Activated CD8-positive, alpha-beta T cell treated with anti-CD3 and anti-CD28 coated beads for 36 hours (primary cell): Measurements from ENCODE around the gene PRSS36. TPM values are rescaled to one million over a fixed set of nuclear protein-coding genes. Genes with fewer than 3 reads are reported as not detected.

Experiments
- ATAC-seq: fragments of 200-7000 bp; cut with Tn5 transposase; one replicate; pipeline ENCODE4 v1.10.0; 2021; ENCODE audit warnings: mild to moderate bottlenecking, moderate library complexity
- CTCF ChIA-PET: fragments of 350-600 bp; sonication (Branson Sonifier 250); formaldehyde crosslinking; loops from one replicate; lab custom pipeline; 2021; ENCODE audit warnings: antibody characterized with exemption; lab: Charles Lee
- POLR2A ChIA-PET: fragments of 350-600 bp; sonication (Branson Sonifier 250); formaldehyde crosslinking; loops from one replicate; lab custom pipeline; 2021; ENCODE audit warnings: antibody characterized with exemption; lab: Charles Lee
- DNase-seq: peaks from one replicate; pipeline ENCODE4 v3.0.0-alpha.2; 2020
- H3K27ac Mint-ChIP-seq: one replicate; pipeline ENCODE4 v1.8.0; 2021; ENCODE audit warnings: mild to moderate bottlenecking, mixed read lengths
- H3K27me3 Mint-ChIP-seq: one replicate; pipeline ENCODE4 v1.8.0; 2021; ENCODE audit warnings: mixed read lengths
- H3K36me3 Mint-ChIP-seq: one replicate; pipeline ENCODE4 v1.8.0; 2021; ENCODE audit warnings: low read depth, mixed read lengths
- H3K4me1 Mint-ChIP-seq: one replicate; pipeline ENCODE4 v1.8.0; 2021; ENCODE audit warnings: low read depth, mixed read lengths
- H3K4me3 Mint-ChIP-seq: one replicate; pipeline ENCODE4 v1.8.0; 2021; ENCODE audit warnings: mild to moderate bottlenecking, moderate library complexity, mixed read lengths
- H3K9me3 Mint-ChIP-seq: one replicate; pipeline ENCODE4 v1.8.0; 2021; ENCODE audit warnings: mixed read lengths
- intact Hi-C: fragments of 100-400 bp; cut with micrococcal nuclease; formaldehyde crosslinking; loops from one replicate; pipeline ENCODE4 v1.10.0; 2022
- total RNA-seq, 2 experiments: library from RNA; stranded (reverse); gene quantifications; one replicate each; pipeline ENCODE4 v1.2.3, GENCODE V29; 2021
- TF ChIP-seq, protein P1 (sequence below): fragments of 200-600 bp; IDR thresholded peaks from one replicate; pipeline ENCODE4 v1.8.0; 2022; ENCODE audit warnings: antibody characterized with exemption, mild to moderate bottlenecking

Gene PRSS36
- total RNA-seq, 2 experiments from 2014 or later, result 0.18 to 0.72 TPM

DNA sequence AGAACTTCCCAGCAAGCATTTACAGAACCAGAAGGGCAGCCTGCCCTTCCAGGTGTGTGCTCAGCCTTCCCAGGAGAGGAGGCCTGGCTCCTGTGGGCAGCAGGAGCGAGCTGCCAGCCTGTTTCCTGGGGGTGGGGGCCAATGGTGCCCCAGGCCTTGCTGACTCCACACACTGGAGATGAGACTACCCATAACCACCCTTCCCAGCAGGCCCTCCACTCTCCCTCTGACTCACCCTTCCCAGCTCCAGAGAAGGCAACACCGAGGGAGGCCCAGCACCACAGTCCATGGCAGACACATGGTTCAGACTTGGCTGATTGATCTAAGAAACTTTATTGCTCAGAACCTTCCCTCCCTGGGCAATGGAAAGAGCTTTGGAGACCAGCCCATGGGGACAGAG is 59.3 kb downstream of the PRSS36 start:
- CTCF ChIA-PET, result no interaction called here
- DNase-seq, result no peak

GRCh38 chr16:31089199-31089598 is 60.7 kb downstream of the PRSS36 start:
- TF ChIP-seq, protein P1, sequence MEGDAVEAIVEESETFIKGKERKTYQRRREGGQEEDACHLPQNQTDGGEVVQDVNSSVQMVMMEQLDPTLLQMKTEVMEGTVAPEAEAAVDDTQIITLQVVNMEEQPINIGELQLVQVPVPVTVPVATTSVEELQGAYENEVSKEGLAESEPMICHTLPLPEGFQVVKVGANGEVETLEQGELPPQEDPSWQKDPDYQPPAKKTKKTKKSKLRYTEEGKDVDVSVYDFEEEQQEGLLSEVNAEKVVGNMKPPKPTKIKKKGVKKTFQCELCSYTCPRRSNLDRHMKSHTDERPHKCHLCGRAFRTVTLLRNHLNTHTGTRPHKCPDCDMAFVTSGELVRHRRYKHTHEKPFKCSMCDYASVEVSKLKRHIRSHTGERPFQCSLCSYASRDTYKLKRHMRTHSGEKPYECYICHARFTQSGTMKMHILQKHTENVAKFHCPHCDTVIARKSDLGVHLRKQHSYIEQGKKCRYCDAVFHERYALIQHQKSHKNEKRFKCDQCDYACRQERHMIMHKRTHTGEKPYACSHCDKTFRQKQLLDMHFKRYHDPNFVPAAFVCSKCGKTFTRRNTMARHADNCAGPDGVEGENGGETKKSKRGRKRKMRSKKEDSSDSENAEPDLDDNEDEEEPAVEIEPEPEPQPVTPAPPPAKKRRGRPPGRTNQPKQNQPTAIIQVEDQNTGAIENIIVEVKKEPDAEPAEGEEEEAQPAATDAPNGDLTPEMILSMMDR, result no peak
- POLR2A ChIA-PET, result interaction anchor here (1.3 to 1.4 kb wide), 2 partner anchors 12 to 15 kb away, joined by 3 to 5 read pairs; partner anchors contain the start of genes ZNF646 and ZNF668
- ATAC-seq, result no peak
- CTCF ChIA-PET, result no interaction called here
- Mint-ChIP-seq H3K4me1 (peaks cover 15% of the 10 kb centered on the region), H3K4me3 (no peak overlapping the region), H3K36me3 (peaks cover 14% of the 10 kb centered on the region), H3K27ac (no peak overlapping the region), H3K27me3 (no peaks in the 10 kb centered on the region), H3K9me3 (no peaks in the 10 kb centered on the region)
- DNase-seq, result no peak
- intact Hi-C loops, result no loop called here

More for the DNA sequence above, 59.3 kb downstream of the PRSS36 start:
- Mint-ChIP-seq H3K4me1 (peaks cover 17% of the 10 kb centered on the region), H3K27ac (no peak overlapping the region), H3K27me3 (no peaks in the 10 kb centered on the region), H3K36me3 (peaks cover 17% of the 10 kb centered on the region), H3K9me3 (no peaks in the 10 kb centered on the region), H3K4me3 (no peak overlapping the region)
- TF ChIP-seq, protein P1, result no peak
- no peak for ATAC-seq
- intact Hi-C loops, result no loop called here
- POLR2A ChIA-PET, result no interaction called here

Other genes with a start within 250 kb of the PRSS36 start
- gene FBXL19, start 226.5 kb downstream of the PRSS36 start, total RNA-seq, result 10 to 100 TPM; 21.1 to 22.0 TPM
- 10 to 100 TPM in 1 of 2 experiments, 1 to 10 TPM in 1; 7.6 to 10.9 TPM for gene ORAI3, start 201.0 kb downstream of the PRSS36 start, total RNA-seq
- gene SETD1A, start 192.3 kb downstream of the PRSS36 start, total RNA-seq, result 10 to 100 TPM; 18.0 to 19.2 TPM
- 1 to 10 TPM in 1 of 2 experiments, under 1 TPM in 1; 0.45 to 1.3 TPM for gene HSD3B7, start 164.9 kb downstream of the PRSS36 start, total RNA-seq
- gene STX1B, start 139.4 kb downstream of the PRSS36 start, total RNA-seq, result 1 to 10 TPM; 1.1 to 1.8 TPM
- gene STX4, start 116.5 kb downstream of the PRSS36 start, total RNA-seq, result 10 to 100 TPM; 25.2 to 27.7 TPM
- gene ZNF668, start 75.8 kb downstream of the PRSS36 start, total RNA-seq, result 10 to 100 TPM; 16.2 to 18.8 TPM
- 10 to 100 TPM; 22.0 to 24.4 TPM for gene ZNF646, start 75.6 kb downstream of the PRSS36 start, total RNA-seq
- 1 to 10 TPM; 5.5 to 8.6 TPM for gene PRSS53, start 61.1 kb downstream of the PRSS36 start, total RNA-seq
- gene VKORC1, start 55.3 kb downstream of the PRSS36 start, total RNA-seq, result 10 to 100 TPM; 68.5 to 71.5 TPM
- gene BCKDK, start 41.7 kb downstream of the PRSS36 start, total RNA-seq, result 10 to 100 TPM; 55.1 to 58.7 TPM
- 10 to 100 TPM; 55.6 to 58.7 TPM for gene KAT8, start 32.4 kb downstream of the PRSS36 start, total RNA-seq
- gene PRSS8, start 14.3 kb downstream of the PRSS36 start, total RNA-seq, result not detected
- 100 to 1,000 TPM; 486 to 533 TPM for gene FUS, start 30.1 kb upstream of the PRSS36 start, total RNA-seq
- 1 to 10 TPM; 5.9 to 6.1 TPM for gene PYCARD, start 52.7 kb upstream of the PRSS36 start, total RNA-seq
- gene TRIM72, start 64.1 kb upstream of the PRSS36 start, total RNA-seq, result not detected
- gene PYDC1, start 67.1 kb upstream of the PRSS36 start, total RNA-seq, result not detected
- gene ITGAM, start 109.9 kb upstream of the PRSS36 start, total RNA-seq, result under 1 TPM; 0.88 to 0.96 TPM
- 1 to 10 TPM; 4.4 to 5.4 TPM for gene ITGAX, start 205.1 kb upstream of the PRSS36 start, total RNA-seq
- not detected for gene ITGAD, start 243.3 kb upstream of the PRSS36 start, total RNA-seq